Pulmonary artery endothelial cell (primary cell): Measurements from ENCODE around the gene SLC1A4. TPM values are rescaled to one million over a fixed set of nuclear protein-coding genes. Genes with fewer than 3 reads are reported as not detected.
A peak's percentile ranks its signal among the peaks of the same experiment; 100 is the strongest.
"Not testable (repeated sequence)": the region's sequence is repeated elsewhere in the genome, so short reads cannot be mapped to it uniquely, and the experiment has no call there.

Source experiments
- DNase-seq: peaks from one replicate; pipeline ENCODE4 v3.0.0-alpha.2; 2011; ENCODE audit warnings: low read depth, low spot score
- total RNA-seq: library from RNA; depleted of rRNA; stranded (reverse); fragments of >200 nt; gene quantifications from 2 replicates; pipeline ENCODE4 v1.2.3, GENCODE V29; 2014

SLC1A4 gene
- total RNA-seq, 1 donor from 2014 or later = 13.3 TPM

DNA sequence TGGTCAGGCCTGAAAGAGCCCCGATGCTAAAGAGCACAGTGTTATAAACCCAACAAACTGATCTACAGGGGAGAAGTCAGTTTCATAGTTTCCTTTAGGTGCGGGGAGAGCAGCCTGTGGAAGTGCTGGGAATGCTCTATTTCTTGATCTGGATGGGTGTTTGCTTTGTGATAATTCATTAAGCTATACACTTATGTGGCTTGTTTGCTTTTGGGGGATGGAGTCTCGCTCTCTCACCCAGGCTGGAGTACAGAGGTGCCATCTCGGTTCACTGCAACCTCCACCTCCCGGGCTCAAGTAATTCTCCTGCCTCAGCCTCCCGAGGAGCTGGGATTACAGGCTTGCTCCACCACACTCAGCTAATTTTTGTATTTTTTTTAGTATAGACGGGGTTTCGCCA, 37.0 kb downstream of the SLC1A4 start:
- DNase-seq = no peak

GRCh38 chr2:65026704-65027464, 37.7 kb downstream of the SLC1A4 start:
- DNase-seq = no peak

DNA sequence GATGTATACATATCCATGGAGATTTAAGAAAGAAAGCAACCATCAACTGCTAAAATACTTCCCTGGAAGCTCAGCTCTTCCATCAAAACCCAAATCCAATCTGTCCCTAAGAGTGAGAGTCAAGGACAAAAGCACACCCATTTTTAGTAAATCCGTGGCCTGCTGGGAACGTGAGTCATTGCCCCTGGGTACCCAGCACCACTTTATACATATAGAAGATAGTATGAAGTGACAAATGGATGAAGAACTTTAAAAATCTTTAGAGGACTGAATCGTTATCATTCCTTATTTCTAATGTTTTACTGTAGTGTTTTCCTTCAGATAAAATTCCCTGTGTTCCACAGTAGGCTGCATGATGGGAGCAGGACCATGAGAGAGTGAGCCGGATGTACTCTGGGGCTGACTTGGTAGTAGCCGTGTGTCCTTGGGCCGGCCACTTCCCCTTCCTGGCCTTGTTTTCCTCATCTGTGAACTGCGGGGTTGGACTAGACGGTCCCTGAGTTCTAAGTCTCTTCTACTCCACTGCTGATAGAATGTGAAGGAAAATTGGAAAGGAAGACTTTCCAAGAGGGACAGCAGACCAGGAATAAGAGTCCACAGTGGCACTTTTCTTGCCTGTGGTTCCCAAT, 38.5 kb downstream of the SLC1A4 start:
- DNase-seq = no peak

DNA sequence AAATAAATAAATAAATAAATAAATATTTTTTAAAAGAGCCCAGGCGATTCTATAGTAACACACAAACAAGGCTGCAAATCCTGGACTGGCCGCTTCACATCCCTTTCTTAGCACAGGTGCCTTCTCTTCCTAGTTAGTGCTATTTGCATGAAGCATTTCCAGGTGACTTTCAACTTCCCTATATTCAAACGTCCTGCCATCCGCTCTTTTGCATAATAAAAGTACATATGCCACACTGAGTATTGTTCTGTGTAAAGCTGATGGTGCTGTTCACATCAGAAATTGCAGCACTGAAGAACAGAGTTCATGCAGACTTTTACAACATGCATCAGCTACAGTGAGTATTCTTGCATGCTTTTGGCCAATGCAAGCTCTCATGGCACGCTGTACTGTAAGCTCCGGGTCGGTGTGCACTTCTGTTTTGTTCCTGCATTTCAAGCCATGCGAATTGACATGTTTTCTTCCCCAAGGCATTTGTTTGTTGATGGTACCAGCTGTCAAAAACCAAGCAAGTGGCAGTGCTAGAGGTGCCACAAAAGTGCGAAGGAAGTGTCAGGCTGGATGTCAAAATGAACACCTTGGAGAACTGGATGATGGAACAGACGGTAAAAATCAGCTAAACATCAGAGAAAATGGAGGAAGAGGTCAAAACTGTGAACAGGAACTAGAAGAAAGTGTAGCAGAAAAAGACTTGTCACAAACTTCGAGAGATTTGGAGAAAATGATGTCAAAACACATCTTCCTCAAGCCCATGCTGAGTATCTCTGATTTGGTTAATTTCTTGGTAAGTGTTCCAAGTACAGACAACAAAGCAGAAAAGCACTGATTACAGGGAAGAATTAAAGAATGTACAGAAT, 41.5 kb downstream of the SLC1A4 start:
- DNase-seq = no peak

GRCh38 chr2:65031341-65032018, 42.3 kb downstream of the SLC1A4 start:
- DNase-seq = no peak

- no peak for DNase-seq
These were observed 43.1 kb downstream of the SLC1A4 start for GRCh38 chr2:65032019-65032975.

- no peak for DNase-seq
These were observed 44.0 kb downstream of the SLC1A4 start for GRCh38 chr2:65033178-65033577.

DNA sequence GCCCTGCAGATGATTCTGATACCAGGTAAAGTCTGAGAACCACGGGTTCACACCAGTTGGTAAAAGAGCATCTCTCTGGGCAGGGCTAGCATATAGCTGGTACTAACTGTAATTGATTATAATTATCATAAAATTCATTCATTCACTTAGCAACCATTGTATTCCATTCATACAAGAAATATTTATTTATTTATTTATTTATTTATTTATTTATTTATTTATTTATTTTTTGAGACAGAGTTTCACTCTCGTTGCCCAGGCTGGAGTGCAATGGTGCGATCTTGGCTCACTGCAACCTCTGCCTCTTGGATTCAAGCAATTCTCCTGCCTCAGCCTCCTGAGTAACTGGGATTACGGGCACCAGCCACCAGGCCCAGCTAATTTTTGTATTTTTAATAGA, 44.5 kb downstream of the SLC1A4 start:
- DNase-seq = not testable (repeated sequence)

GRCh38 chr2:65035351-65035943, 46.2 kb downstream of the SLC1A4 start:
- no peak for DNase-seq

DNA sequence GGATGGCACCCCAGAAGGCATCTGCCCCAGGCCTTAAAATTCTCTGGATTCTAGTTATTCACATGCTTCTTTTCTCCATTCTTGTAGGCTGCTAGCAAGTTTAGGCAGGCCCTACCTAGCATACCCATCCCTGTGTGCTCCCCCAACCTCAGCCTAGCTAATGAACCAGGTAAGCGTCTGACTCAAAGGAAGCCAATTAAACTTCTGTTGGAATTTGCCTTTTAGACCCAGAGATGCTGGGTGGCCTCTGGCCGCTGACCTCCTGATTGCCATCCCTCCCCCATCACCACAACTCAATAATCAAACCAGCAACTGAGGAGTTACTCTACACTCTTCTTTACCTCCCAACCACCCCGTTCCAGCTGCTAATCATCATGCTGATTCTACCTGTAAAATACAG, 48.0 kb downstream of the SLC1A4 start:
- DNase-seq = no peak

- no peak for DNase-seq
These were observed 50.4 kb downstream of the SLC1A4 start for GRCh38 chr2:65039640-65040039.

DNA sequence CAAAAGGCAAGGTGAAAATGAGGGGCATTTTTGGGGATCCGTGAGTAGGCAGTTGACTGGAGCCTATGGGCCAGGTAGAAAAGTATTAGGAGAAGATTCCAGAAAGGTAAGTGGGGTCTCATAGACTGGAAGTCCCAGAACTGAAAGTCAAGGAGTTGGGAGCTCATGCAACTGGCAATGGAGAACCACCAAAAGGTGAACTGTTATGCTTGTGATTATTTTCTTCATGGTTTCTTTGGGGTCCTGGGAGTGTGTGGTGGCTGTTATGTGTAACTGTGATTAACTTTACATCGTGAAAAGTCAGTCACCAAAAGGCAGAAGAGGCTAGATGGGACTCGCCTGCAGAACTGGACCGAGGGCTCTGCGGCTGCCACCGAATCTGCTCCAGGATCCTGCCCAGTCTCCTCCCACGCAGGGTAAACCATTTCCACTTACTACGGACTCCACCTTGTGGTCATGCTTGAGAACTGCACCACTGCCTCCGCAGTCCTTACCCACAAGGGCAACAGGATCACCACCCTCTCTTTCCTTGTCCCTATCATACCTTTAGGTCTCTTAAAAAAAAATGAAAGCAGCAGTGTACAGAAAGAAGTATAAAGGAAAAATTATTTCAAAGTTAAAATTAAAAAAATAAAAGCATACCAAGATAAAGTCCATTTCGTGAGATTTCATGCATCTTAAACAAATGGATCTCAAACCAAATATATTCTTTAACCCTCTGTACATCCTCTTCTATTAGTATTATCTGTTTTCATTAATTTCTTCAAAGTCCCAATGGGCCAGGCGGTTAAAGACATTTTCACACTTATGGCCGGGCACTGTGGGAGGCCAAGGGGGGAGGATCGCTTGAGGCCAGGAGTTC, 51.4 kb downstream of the SLC1A4 start:
- DNase-seq = peak; percentile 46

DNA sequence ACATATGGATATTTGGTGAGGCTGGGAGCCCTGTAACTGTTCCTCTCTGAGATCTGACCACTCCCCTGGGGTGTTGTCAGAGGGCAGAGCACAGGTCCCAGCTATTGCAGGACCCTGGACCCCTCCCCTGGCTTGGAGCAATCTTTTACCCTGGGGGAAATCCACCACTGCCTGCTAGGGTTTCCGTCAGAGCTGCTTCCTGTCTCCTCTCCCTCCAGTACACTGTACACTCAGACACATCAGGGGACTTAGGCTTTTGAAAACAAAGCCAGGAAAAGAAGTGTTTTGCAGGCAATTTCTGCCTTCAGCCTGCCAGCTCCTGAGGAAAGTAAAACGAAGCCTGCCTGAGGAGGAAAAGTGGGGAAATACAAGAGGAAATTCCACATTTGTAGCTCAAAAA, 53.8 kb downstream of the SLC1A4 start:
- peak; percentile 37 for DNase-seq

DNA sequence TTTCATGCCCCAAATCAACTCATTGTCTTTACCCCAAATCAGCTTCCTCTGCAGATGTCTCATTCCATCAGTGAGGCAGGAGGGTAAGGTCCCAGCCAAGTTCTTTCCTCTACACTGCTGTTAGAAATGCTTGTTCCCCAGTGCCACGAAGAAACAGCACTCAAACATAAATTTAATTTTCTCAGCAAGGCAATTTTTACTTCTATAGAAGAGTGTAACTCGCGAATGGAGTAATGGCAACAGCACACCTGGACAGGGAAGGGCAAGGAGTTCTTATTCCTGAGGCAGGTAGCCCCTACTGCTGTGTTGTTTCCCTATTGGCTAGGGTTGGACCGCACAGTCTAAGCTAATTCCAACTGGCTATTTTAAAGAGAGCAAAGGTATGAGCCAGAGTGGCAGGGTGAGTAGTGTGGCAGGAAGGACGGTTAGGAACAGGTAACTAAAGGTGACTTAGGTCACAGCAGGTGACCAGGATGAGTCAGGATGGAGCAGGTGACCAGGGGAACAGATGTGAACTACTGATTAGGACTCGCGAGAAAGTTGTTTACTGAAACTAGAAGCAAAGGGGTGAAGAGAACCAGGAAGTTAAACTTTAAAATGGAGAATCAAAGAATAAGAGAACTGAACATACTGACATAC, 55.0 kb downstream of the SLC1A4 start:
- no peak for DNase-seq

DNA sequence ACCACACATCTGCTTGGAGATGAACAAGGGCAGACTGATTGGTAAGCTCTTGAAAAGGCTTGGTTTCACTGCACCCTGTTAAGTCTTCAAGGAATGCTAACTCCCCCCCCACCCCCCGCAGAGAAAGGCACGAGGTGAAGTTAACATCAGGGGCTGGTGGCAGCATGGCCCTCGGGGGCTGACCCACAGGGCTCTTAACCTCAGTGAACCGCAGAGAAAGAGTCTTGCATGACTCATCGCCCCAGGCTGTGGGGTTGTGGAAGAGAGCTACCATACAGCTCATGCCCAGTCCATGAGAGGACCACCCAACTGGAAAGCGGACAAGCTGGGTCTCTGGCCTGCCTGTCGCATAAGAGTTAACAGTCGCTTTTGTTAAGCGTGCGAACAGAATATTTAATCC, 56.5 kb downstream of the SLC1A4 start:
- no peak for DNase-seq

DNA sequence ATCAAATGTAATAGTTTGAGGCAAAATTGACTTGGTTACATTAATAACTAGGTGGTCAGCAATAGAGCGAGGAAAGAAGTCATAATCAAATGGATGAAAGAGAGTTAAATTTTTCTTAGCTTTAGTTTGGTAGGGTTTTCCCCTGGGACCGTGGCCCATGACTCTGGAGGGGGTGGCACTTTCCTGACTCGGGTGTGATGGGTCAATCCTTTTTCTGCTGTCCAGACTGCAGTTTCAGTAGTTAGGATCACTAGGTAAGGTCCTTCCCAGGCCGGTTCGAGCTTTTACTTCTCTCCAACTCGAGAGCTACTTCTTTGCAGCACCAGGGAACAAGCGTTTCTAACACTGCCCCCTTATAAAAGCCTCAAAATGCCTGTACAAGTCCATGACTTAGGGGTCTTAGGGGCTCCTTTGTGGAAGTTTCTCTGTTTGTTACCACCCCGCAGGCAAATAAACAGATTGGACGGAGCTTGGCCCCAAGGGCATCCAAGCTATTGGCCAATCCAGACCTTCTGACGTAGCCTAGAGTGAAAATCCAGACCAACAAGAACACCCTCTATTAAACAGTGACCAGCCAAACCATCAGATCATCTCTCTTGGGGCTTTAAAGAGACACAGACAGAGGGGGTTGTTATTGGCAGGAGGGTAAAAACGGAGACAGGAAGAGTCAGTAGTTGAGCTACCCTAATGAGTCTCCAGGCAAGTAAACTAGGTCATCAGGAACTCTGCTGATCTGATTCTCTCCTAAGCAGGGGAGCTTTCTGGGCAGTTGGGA, 57.6 kb downstream of the SLC1A4 start:
- no peak for DNase-seq

DNA sequence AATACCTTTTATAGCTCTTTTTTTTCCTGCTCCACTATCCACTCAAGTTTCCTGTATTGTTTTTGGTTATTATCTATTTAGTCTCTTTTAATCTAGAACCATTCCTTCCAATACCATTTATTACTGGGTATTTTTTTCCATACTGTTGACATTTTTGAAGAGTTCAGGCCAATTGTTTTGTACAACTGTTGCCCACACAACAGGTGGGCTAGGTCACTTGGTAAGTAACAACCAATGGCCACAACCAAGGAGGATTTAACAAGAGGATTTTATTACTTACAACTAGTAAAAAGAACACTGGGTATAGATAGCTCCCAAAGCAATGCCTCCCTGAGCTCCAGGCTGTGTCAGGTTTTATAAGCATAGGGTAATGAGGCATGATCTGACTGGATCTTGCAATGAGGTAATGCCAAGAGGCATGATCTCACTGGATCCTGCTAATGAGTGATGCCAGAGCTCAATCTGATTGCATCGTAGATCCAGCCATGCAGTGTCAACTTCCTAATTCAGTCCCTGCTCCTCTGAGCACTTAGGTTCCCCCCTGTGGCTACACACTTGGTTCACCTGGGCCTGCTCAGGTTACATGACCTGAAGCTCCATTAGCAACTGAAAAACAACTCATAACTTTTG, 59.9 kb downstream of the SLC1A4 start:
- no peak for DNase-seq
